GM23248 (cell line): ENCODE measurements around the gene CHST7. TPM values are rescaled to one million over a fixed set of nuclear protein-coding genes. Genes with fewer than 3 reads are reported as not detected.

Experiments used
- DNase-seq: peaks from one replicate; pipeline ENCODE4 v3.0.0-alpha.2; 2015
- H2AFZ ChIP-seq: fragments of 200-600 bp; sonication (generic); 2 replicates; pipeline ENCODE4 v1.6.1; 2016; ENCODE audit warnings: antibody characterized with exemption
- H3F3A ChIP-seq: fragments of 200-600 bp; sonication (generic); 2 replicates; pipeline ENCODE4 v1.6.1; 2016; ENCODE audit warnings: mild to moderate bottlenecking, antibody characterized with exemption, mixed run types; ENCODE audit not compliant: insufficient read depth
- H3K27ac ChIP-seq: fragments of 200-600 bp; sonication (generic); 2 replicates; pipeline ENCODE4 v1.5.1; 2016; ENCODE audit warnings: mild to moderate bottlenecking
- H3K27me3 ChIP-seq: fragments of 200-600 bp; sonication (generic); replicated peaks from 2 replicates; pipeline ENCODE4 v1.6.1; 2016; ENCODE audit warnings: mild to moderate bottlenecking; ENCODE audit not compliant: insufficient read depth
- H3K36me3 ChIP-seq: fragments of 200-600 bp; sonication (generic); 2 replicates; pipeline ENCODE4 v1.6.1; 2016; ENCODE audit warnings: low read depth, mild to moderate bottlenecking
- H3K4me1 ChIP-seq: fragments of 200-600 bp; sonication (generic); 2 replicates; pipeline ENCODE4 v1.6.1; 2016; ENCODE audit warnings: mild to moderate bottlenecking; ENCODE audit not compliant: insufficient read depth
- H3K4me2 ChIP-seq: fragments of 200-600 bp; sonication (generic); one replicate; pipeline ENCODE4 v1.6.1; 2016; ENCODE audit warnings: mild to moderate bottlenecking; ENCODE audit not compliant: unreplicated experiment
- H3K4me3 ChIP-seq: fragments of 200-600 bp; sonication (generic); 2 replicates; pipeline ENCODE4 v1.5.1; 2016; ENCODE audit warnings: mild to moderate bottlenecking
- H3K79me2 ChIP-seq: fragments of 200-600 bp; sonication (generic); 2 replicates; pipeline ENCODE4 v1.6.1; 2016; ENCODE audit warnings: mild to moderate bottlenecking; ENCODE audit not compliant: insufficient read depth
- H3K9ac ChIP-seq: fragments of 200-600 bp; sonication (generic); 2 replicates; pipeline ENCODE4 v1.6.1; 2016; ENCODE audit warnings: mild to moderate bottlenecking
- H3K9me2 ChIP-seq: fragments of 200-600 bp; sonication (generic); 2 replicates; pipeline ENCODE4 v1.6.1; 2016; ENCODE audit warnings: mixed run types, mild to moderate bottlenecking, moderate library complexity; ENCODE audit not compliant: insufficient read depth
- H3K9me3 ChIP-seq: fragments of 200-600 bp; sonication (generic); one replicate; pipeline ENCODE4 v1.6.1; 2017; ENCODE audit warnings: low read depth
- H4K20me1 ChIP-seq: fragments of 200-600 bp; sonication (generic); 2 replicates; pipeline ENCODE4 v1.6.0; 2016; ENCODE audit not compliant: insufficient read depth
- EZH2 ChIP-seq: fragments of 200-600 bp; sonication (generic); IDR thresholded peaks from 2 replicates; pipeline ENCODE4 v1.6.1; 2018; ENCODE audit warnings: antibody characterized with exemption, mild to moderate bottlenecking; ENCODE audit not compliant: insufficient read depth, poor library complexity, severe bottlenecking
- EZH2phosphoT487 ChIP-seq: fragments of 200-600 bp; sonication (generic); IDR thresholded peaks from 2 replicates; pipeline ENCODE4 v1.6.1; 2018; ENCODE audit warnings: antibody characterized with exemption, moderate library complexity, mild to moderate bottlenecking, low read depth; ENCODE audit not compliant: insufficient read depth
- WGBS, 2 experiments: methylation state at CpG; one replicate each; pipeline ENCODE4 v1.1.6; 2015 to 2017; ENCODE audit warnings: low lambda C conversion rate in 2 of 2, low coverage in 1 of 2; ENCODE audit errors: missing lambda C conversion rate in 2 of 2; 5-methylcytosine and 5-hydroxymethylcytosine counted together
- in situ Hi-C: fragments of 300-500 bp; cut with MboI; formaldehyde crosslinking; loops from 2 replicates; pipeline ENCODE4 v1.15.0; 2020
- polyA plus RNA-seq: library from polyadenylated mRNA; unstranded; fragments of >200 nt; fragmentation: Nextera tagmentation; extraction: Ambion mirVana; gene quantifications from 2 replicates; pipeline ENCODE4 v1.2.1, GENCODE V29; 2016
- total RNA-seq: library from RNA; depleted of rRNA; stranded (reverse); fragments of >200 nt; shearing (Covaris generic); gene quantifications from 2 replicates; pipeline ENCODE4 v1.2.3, GENCODE V29; 2014

The CHST7 gene
- total and polyA plus RNA-seq, 2 experiments from 2014 or later, result 9.3 to 17.5 TPM

GRCh38 chrX:46582966-46583365, 9.4 kb downstream of the CHST7 start:
- no peaks in the 10 kb centered on the region for H3K27me3 ChIP-seq
- peak overlapping the region; percentile 86 for H3K4me2 ChIP-seq
- no peaks in the 10 kb centered on the region for H4K20me1 ChIP-seq
- no peaks in the 10 kb centered on the region for H3K9me2 ChIP-seq
- H2AFZ ChIP-seq, result no peak overlapping the region
- DNase-seq, result peak; percentile 87
- peak overlapping the region; percentile 54 for H3K4me3 ChIP-seq
- no peaks in the 10 kb centered on the region for H3K9me3 ChIP-seq
- peaks cover 34% of the 10 kb centered on the region for H3K4me1 ChIP-seq
- TF ChIP-seq EZH2 (no peak), EZH2phosphoT487 (no peak)
- WGBS, 2 experiments, result 0 to 9% methylated on average over 1 of the region's 1 CpG
- H3K27ac ChIP-seq, result peak overlapping the region; percentile 98
- peaks cover 49% of the 10 kb centered on the region for H3K79me2 ChIP-seq
- H3K36me3 ChIP-seq, result no peaks in the 10 kb centered on the region
- in situ Hi-C loops, result no loop called here
- peak overlapping the region; percentile 83 for H3K9ac ChIP-seq
- peaks cover 22% of the 10 kb centered on the region for H3F3A ChIP-seq

- Histone ChIP-seq H3K36me3 (no peaks in the 10 kb centered on the region), H3K79me2 (peaks cover 43% of the 10 kb centered on the region), H3F3A (peaks cover 32% of the 10 kb centered on the region), H3K27me3 (no peaks in the 10 kb centered on the region), H4K20me1 (no peaks in the 10 kb centered on the region), H3K4me2 (no peak overlapping the region), H3K9ac (no peak overlapping the region), H3K27ac (no peak overlapping the region), H3K4me3 (no peak overlapping the region), H3K4me1 (peaks cover 52% of the 10 kb centered on the region), H3K9me2 (no peaks in the 10 kb centered on the region), H2AFZ (no peak overlapping the region), H3K9me3 (no peaks in the 10 kb centered on the region)
- 83 to 84% methylated on average over 2 of the region's 2 CpGs for WGBS, 2 experiments
- no peak for DNase-seq
- TF ChIP-seq EZH2phosphoT487, result no peak
- no peak for TF ChIP-seq EZH2
- in situ Hi-C loops, result no loop called here
Measured at GRCh38 chrX:46584736-46585135, 11.2 kb downstream of the CHST7 start.

GRCh38 chrX:46587158-46587557, 13.6 kb downstream of the CHST7 start:
- H3K79me2 ChIP-seq, result peaks cover 34% of the 10 kb centered on the region
- no peaks in the 10 kb centered on the region for H3K27me3 ChIP-seq
- no peaks in the 10 kb centered on the region for H3K9me2 ChIP-seq
- peak overlapping the region; percentile 59 for H3K27ac ChIP-seq
- H3K9me3 ChIP-seq, result no peaks in the 10 kb centered on the region
- in situ Hi-C loops, result no loop called here
- no peak overlapping the region for H2AFZ ChIP-seq
- TF ChIP-seq EZH2, result no peak
- TF ChIP-seq EZH2phosphoT487, result no peak
- peaks cover 51% of the 10 kb centered on the region for H3K4me1 ChIP-seq
- H3K4me3 ChIP-seq, result peak overlapping the region; percentile 22; the same call in 1 of the 2 replicates
- peaks cover 42% of the 10 kb centered on the region for H3F3A ChIP-seq
- peak overlapping the region; percentile 21; the same call in 1 of the 2 replicates for H3K9ac ChIP-seq
- WGBS, 2 experiments, result 42 to 52% methylated on average over 5 of the region's 5 CpGs
- no peaks in the 10 kb centered on the region for H4K20me1 ChIP-seq
- no peaks in the 10 kb centered on the region for H3K36me3 ChIP-seq
- peak; percentile 76 for DNase-seq
- peak overlapping the region; percentile 65 for H3K4me2 ChIP-seq

- Histone ChIP-seq H3K4me1 (peaks cover 45% of the 10 kb centered on the region), H4K20me1 (no peaks in the 10 kb centered on the region), H3F3A (peaks cover 37% of the 10 kb centered on the region), H3K4me3 (peak overlapping the region; percentile 37; the same call in 1 of the 2 replicates), H3K9me3 (no peaks in the 10 kb centered on the region), H3K4me2 (peak overlapping the region; percentile 65), H3K36me3 (no peaks in the 10 kb centered on the region), H2AFZ (peak overlapping the region; percentile 38; the same call in 1 of the 2 replicates), H3K27me3 (no peaks in the 10 kb centered on the region), H3K9me2 (no peaks in the 10 kb centered on the region), H3K79me2 (peaks cover 34% of the 10 kb centered on the region), H3K27ac (peak overlapping the region; percentile 59), H3K9ac (peak overlapping the region; percentile 21; the same call in 1 of the 2 replicates)
- WGBS, 2 experiments, result 56 to 61% methylated on average over 5 of the region's 5 CpGs
- in situ Hi-C loops, result no loop called here
- DNase-seq, result peak; percentile 4
- TF ChIP-seq EZH2, result no peak
- TF ChIP-seq EZH2phosphoT487, result no peak
Measured at GRCh38 chrX:46587753-46588171, 14.2 kb downstream of the CHST7 start.

GRCh38 chrX:46588263-46588662, 14.7 kb downstream of the CHST7 start:
- no peaks in the 10 kb centered on the region for H3K9me3 ChIP-seq
- no peaks in the 10 kb centered on the region for H3K27me3 ChIP-seq
- H3K9me2 ChIP-seq, result no peaks in the 10 kb centered on the region
- no peak overlapping the region for H3K9ac ChIP-seq
- no peaks in the 10 kb centered on the region for H3K36me3 ChIP-seq
- in situ Hi-C loops, result no loop called here
- H4K20me1 ChIP-seq, result no peaks in the 10 kb centered on the region
- peak overlapping the region; percentile 65 for H3K4me2 ChIP-seq
- peak overlapping the region; percentile 38; the same call in 1 of the 2 replicates for H2AFZ ChIP-seq
- peak overlapping the region; percentile 37; the same call in 1 of the 2 replicates for H3K4me3 ChIP-seq
- TF ChIP-seq EZH2 (no peak), EZH2phosphoT487 (no peak)
- DNase-seq, result peak; percentile 66
- H3K4me1 ChIP-seq, result peaks cover 43% of the 10 kb centered on the region
- 7 to 34% methylated on average over 4 of the region's 4 CpGs for WGBS, 2 experiments
- peaks cover 34% of the 10 kb centered on the region for H3F3A ChIP-seq
- peaks cover 38% of the 10 kb centered on the region for H3K79me2 ChIP-seq
- H3K27ac ChIP-seq, result peak overlapping the region; percentile 59
